ELR (cell line): Measurements from ENCODE around the gene AFTPH.

Experiments used
- DNase-seq: peaks from one replicate; pipeline ENCODE4 v3.0.0-alpha.2; 2015; ENCODE audit warnings: low read depth

The AFTPH gene

DNA sequence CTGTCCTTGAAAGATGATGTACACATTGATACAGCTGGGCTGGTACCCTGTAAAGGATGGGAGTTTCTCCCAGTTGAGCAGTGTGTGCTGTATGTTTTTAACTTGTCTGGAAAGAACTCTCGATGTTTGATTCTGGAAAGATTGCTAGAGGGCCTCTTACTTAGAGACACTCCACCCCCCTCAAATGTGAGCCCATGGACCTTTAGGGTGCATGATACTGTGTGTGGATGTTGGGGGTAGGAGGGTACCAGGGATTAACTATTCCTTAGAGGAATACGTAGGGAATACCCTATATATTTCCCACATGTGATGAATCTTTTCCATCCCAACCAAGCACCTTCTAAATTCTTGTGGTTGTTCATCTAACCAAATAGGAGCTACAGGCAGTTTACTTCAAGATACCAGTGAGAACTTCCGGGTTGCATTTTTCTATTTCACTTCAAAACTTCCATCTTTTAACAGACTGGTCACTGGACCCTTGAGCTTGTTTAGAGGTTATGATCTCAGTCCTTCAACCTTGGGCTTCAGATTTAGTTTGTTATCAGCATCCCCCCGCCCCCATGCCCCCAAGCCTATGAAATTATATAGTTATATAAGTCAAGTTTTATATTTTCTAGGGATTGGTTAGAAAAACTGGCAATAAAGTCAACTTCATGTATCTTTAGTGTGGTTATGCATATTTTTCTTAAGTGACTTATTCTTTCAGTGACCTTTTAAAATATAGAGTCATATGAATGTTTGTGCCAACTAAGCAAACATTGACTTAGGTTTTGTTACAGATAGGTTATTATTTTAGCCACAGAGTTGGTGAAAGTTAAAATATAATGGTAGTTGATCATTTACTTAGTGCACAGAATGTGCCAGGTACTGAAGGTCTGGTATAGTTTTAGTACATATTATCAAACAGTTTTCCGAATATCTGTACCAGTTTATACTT is 18.2 kb downstream of the AFTPH start:
- peak; percentile 45 for DNase-seq

DNA sequence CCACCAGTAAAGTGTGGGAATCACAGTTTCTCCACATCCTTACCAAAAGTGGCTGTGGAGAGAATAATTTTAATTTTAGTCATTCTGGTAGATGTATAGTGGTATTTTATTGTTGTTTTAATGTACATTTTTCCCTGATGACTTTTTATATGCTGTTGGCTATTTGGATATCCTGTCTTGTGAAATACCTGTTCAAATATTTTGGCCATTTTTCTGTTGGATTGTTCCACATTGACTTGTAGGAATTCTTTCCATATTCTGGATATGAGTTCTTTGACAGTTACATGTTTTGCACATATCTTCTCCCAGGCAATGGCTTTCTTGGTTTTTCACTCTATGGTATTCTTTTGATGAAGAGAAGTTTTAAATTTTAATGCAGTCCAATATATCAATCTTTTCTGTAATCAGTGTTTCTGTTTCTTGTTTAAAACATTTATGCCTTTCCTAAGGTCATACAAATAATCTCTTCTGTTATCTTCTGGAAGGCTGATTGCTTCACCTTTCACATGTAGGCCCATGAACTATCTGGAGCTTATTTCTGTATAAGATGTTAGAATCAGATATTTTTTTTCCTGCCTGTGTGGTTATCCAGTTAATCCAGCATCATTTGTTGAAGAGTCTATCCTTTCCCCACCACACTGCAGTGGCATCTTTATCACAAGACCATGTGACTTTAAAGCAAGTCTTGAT is 19.0 kb downstream of the AFTPH start:
- peak; percentile 82 for DNase-seq

DNA sequence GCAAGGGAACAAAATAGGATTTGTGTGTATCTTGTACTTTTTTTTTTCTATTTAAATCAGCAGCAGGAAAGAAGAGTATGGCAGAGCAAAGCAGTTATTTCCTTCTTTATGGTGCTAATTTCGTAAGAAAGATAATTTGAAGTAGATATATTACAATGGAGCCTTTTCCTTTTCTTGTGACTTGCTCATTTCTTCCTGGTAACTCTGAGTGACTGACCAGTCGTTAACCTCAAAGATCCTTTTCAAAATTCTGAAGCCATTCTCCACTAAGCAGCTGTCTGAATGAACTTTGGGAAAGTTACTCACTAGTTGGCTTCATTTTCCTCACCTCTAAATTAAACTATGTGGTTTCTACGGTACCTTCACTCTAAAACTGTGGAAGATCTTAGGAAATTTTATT is 24.6 kb downstream of the AFTPH start:
- no peak for DNase-seq

DNA sequence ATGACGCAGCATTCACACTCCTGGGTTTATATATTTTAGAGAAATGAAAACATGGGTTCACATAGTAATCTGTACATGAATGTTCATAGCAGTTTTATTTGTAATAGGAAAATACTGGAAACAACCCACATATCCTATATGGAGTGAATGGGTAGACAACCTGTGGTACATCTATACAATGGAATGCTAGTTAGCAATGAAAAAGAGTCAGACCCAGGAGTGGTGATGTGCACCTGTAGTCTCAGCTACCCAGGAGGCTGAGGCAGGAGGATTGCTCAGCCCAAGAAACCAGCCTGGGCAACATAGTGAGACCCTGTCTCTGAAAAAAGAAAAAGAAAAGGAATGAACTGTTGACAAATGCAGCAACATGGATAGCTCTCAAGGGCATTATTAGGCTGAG is 25.9 kb downstream of the AFTPH start:
- no peak for DNase-seq

DNA sequence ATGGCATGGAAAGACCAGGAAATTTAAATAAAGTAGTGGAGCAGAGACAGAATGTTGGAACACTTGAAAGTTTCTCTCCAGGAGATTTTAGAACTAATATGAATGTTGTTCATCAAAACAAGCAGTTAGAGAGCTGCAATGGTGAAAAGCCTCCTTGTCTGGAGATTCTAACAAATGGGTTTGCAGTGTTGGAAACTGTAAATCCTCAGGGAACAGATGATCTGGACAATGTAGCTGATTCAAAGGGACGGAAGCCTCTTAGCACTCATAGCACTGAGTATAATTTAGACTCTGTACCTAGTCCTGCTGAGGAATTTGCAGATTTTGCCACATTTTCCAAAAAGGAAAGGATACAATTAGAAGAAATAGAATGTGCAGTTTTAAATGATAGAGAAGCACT is 27.7 kb downstream of the AFTPH start:
- DNase-seq = no peak

DNA sequence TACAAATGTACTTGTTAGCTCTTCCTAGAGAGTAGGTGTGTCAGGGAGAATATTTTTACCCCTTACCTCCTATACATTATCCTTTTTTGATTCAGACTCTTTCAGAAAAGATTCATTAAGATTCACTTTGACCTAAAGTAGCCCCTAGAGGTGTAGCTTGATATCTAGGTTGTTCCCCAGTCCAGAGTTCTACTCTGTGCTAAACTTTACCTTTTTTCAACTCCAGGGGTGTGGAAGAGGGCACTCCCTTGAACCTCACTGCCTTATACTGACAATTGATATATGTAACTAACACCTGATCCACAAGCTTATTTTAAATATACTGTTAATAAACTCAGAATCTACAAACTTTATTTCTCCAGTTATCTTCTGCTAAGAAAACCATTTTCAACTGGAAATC is 30.0 kb downstream of the AFTPH start:
- DNase-seq = no peak

DNA sequence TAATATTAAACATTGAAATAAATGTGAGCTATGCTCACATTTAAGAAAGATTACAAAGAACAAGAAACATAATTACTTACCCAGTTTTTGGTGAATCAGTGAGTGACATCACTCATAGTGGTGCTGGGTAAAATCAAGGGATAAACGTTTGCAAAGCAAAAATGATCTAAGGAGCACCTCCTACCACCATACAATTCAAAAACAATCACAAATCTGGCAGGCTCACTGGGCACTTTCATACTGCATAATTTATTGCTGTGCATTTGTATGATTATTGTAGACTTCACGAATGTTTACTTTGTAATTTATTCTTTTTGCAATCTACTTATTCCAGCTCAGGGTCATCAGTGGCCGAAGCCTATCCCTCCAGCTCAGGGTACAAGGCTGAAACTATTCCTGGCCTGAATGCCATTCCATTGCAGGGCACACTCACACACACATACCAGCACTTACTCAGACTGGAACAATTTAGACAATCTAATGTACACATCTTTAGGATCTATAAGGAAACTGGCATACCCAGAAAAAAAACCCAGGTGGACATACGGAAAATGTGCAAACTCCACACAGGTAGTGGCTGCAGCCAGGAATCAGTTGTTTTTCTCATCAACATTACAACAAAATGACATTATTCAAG is 34.4 kb downstream of the AFTPH start:
- DNase-seq = no peak

DNA sequence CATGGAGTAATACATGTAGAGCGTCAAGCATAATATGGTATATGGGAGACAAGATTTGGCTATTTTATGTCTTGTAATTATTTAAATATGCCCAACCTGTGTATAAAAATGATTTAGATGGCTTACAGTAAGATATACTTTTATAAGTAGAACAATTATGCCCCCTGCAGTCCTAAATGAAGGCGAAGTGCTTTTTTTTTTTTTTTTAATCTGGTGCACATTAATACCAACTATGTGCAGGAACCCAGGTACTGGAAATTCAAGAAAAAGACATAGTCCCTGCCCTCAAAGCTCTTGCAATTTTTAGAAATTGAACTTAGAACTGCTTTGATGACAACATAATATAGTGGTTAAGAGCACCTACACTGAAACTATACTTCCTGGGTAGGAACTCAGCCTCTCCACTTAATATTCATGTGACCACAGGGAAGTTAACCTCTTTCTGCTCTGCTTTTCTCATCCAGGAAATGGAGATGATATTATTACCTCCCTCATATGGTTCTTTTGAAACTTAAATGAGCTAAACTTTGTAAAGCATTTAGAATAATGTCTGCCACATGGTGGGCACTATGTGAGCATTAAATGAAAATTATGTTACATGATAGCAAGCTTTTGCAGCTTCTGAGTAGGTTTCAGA is 38.1 kb downstream of the AFTPH start:
- peak; percentile 65 for DNase-seq

DNA sequence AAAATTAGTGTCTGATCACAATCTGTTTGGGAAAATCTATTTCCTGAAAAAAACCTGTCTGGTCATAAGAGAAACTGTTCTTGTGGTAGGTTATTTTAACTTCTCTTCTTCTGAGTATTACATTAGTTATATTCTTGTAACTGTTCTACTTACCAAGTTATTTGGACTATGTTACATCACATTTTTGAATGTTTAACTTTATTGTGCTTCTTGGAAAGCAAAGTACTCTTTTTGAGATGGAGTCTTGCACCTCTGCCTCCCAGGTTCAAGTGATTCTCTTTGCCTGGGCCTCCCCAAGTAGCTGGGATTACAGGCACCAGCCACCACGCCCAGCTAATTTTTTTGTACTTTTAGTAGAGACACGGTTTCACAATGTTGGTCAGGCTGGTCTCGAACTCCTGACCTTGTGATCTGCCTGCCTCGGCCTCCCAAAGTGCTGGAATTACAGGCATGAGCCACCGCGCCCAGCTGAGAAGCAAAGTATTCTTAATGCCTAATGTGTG is 39.4 kb downstream of the AFTPH start:
- DNase-seq = no peak

DNA sequence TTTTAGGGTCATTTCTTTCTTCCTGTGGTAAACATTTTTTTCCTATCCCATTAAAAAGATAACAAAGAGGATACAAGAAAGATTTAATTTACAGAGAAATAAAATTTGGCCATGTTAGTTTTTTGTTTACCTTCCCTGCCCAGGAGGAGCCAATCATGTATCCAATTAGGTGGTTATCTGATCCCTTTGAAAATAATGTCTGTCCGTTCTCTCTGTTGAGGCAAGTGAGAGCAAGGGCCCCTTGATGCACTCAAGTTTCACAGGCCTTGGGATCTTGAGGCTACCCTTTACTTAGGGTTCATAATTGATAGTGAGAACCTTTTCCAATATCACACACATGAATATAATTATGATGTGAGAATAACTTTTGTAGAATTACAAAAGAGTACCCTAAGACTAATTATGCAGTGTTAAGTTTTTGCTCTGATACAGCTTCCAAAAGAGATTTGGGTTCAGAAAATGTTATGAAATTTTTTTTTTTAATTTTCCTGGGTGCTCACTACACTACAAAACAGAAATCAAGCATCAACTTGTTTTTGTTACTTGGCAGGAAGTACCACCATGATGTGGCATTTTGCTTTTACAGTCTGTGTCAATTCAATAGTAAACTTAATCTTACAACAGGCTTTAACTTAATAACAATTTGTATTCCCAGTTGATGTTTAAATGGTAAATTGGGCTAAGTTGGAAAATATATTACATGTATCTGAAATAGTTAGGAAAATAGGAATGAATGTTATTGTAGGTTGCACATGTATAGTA is 42.0 kb downstream of the AFTPH start:
- no peak for DNase-seq

DNA sequence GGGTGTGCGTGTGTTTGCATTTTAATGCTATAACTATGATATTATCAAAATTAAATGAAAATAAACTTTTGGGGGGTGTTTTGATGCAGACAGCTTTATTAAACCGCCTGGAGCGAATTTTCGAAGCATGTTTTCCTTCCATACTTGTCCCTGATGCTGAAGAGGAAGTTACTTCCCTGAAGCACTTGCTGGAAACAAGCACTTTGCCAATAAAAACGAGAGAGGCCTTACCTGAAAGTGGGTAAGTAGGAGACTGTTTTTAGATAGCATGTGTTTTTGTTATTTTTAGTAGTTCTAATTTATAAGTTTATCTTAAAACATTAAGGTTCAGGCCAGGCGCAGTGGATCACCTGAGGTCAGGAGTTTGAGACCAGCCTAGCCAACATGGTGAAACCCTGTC is 43.3 kb downstream of the AFTPH start:
- DNase-seq = no peak

DNA sequence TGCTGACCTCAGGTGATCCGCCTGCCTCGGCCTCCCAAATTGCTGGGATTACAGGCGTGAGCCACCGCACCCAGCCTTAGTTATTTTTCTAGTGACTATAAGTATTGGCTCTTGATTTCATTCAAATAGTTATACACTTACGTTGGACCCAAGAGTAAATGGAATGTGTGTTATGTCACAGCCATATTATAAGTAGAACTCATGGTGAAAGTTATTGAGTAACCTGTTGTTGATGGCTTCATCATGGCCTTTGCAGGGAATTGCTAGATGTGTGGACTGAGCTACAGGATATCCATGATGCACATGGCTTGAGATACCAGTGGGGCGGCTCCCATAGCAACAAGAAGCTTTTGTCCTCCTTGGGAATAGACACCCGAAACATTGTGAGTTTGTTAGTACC is 44.7 kb downstream of the AFTPH start:
- DNase-seq = no peak

DNA sequence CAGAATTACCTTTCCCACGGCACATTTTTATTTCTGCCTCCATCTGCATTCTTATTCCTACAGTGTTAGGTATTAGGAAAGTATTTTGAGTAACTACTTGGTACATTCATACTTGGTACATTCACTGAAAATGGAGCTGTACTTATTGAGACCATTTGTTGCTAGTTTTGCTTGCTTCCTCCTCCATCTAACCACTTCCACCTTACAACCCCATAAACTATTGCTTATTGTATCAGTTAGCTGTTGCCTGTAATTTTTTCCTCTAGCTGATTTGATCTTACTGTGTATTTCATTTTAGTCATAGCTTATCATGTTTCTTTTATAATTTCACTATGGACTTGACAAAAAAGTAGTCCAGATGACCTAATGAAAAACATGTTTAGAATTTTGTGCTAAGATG is 50.7 kb downstream of the AFTPH start:
- no peak for DNase-seq

DNA sequence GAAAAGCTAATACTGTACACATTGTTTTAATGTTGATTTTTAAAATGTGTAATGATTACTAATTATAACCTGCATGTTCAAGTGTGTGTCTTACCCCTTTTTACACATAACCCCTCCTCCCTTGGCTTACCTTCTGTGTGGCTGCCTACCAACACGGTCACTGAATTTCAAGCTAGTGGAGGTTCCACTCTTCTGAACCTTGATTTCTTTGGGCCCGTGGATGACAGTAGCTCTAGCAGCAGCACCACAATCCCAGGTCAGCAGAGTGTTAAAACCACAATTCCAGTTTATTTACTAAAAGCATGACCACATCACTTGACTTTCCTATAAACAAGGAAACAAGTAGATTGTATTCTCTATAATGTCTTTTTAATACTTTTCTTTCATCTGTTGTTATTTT is 56.9 kb downstream of the AFTPH start:
- DNase-seq = no peak

DNA sequence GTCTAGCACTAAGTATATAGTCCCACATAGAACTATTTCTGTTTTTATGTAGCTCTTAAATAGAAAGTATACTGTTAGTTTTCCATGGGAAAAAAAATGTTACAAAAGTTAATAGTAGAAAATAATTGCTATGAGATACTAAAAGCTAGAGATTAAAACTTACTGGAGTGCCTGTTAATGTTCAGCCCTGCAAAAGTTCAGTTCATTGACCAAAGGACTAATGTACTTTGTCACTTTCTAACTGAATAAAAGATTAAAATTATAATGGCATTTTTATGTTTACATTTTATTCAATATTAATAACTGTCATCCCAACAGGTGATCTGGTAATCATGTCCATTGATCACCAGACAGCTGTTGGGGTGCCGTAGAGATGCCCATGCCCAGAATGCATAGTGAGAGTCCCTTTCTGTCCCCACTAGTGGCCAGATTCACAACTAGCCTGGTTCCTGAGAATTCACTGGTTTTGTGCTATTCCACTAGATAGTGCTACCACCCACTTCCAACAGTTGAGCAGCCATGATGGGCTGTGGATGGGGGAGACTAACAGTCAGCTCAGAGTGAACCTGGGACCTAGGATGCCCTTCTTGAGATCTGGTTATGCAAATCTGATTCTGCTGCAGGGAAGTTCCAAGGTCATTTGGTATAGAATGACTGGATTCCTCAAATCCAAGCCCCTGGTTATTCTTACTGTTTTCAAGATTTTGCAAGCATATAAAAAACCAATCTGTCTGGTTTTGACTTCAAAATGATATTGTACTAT is 57.8 kb downstream of the AFTPH start:
- no peak for DNase-seq

DNA sequence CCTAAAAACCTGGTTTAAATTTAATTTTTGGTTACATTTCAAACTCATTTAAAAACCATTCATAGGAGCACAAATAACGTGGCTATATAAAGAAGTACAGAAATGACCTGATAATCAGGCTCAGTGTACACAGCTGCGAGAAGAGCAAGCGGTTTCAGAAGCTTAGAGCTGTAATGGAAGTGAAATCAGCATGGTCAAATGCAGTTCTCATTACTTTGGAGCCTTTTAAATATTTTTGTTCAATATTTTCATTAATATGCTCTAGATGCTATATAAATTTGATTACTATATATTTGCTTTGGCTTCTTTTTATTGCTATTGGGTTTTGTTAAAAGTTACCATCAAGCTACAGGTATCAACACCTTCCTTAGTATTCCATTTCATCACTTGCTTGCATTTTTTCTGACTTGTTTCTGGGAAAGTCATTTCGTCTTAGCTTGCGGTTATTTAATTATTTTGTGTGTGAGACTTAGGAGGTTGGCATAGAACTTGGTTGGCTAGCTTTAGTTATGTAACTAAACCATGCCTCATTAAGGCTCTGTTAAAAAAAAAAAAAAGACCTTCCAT is 58.7 kb downstream of the AFTPH start:
- no peak for DNase-seq

DNA sequence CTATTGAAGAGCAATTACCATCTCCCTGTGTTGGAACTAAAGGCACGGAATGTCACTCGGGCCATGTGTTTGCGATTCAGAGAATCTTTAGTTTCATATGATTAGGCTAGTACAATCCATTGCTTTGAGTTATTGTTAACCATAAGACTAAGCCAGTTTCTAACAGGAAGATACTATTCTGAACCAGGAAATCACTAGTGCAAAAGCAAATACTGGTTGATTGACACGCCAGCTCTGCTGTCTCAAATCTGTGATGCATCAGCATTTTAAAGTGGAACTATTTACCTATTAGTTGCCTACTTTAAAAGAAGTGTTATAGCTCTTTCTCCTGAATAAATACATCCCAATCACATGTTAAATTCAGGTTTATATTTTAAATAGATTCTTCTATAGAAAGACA is 61.9 kb downstream of the AFTPH start:
- DNase-seq = no peak

DNA sequence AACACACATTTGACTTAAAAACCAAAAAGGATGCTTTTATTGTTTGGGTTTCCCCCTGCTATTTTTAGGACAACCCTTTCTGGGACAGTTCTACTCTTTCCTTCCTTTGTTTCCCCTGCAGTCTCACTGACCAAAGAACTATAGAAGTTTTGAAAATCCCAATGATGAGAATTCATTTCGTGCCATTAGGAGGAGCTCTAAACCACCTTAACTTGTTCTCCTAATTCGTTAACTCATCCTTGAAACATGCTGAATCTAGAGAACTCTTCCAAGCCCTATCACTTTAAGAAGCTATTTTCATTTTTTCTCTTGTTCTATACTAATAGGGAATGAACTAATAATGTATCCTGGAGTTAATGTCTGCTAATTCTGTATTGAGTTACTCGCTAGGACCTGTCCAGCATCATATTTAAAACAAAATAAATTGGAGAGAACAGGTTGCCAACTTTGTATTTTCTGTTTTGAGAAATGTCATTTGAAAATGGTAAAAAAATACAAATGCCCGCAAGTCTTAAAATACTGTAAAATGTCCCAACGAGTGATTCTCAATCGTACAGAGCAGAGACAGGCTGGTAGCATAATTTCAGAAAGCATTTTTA is 62.9 kb downstream of the AFTPH start:
- peak; percentile 72 for DNase-seq

DNA sequence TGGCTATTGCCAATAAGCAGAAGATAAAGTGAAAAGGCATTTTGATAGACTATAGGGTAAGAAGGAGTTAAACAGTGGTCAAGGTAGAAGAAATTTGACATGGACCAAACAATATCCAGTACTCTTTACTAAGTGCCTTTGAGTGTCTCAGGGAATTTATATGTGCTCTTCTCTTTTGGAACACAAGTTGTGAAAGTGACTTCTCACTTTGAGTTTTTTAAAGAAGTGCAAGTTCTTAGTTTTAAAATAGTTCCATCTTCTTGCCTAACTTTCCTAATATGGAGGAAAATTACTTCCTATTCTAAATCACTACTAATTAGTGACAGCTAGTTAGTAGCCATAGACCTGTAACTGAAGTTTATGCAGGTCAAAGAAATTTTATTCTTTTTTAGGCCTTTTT is 63.4 kb downstream of the AFTPH start:
- DNase-seq = no peak

DNA sequence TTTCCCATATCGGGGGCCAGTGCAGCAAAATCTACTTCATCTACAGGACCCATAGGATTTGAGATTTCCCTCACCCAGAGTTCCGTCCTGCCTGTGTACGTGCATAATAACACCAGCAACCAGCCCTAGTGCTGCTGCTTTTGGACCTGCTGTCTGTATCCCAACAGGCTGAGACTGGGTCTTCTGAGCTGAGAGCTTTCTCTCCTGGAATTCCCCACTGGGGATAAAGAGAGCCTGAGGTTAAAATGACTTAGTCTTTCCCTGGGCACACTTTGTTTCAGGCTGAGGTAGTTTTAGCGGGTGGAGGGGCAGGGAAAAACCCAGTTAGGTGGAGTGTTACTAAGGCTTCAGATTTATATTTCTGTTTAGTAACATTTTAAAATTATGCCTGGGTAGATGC is 67.1 kb downstream of the AFTPH start:
- no peak for DNase-seq
